AG08396 (cell line): ENCODE measurements around the gene FAM180B.
"Not testable (repeated sequence)": the region's sequence is repeated elsewhere in the genome, so short reads cannot be mapped to it uniquely, and the experiment has no call there.

Experiments
- DNase-seq: peaks from one replicate; pipeline ENCODE4 v3.0.0; 2012; ENCODE audit warnings: low spot score, mixed read lengths

FAM180B gene

DNA sequence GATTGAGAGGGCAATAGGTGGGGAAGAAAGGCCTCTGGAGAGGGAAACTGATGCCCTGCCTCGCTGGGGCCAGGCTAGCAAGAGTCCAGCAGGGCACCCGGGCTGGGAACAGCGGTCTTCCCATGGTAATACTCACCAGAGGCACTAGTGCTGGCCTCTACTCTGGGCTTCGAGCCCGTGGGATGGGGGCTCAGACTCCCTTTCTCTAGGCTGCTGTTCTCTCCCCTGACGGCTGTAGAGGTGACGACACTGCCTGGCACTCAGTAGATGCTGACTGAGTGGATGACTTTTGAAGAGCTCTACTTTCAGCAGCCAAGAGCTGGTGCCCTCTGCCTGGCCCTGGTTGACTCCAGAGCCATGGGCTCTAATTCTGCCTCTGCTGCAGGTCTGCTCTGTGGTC is 8.6 kb downstream of the FAM180B start:
- no peak for DNase-seq

DNA sequence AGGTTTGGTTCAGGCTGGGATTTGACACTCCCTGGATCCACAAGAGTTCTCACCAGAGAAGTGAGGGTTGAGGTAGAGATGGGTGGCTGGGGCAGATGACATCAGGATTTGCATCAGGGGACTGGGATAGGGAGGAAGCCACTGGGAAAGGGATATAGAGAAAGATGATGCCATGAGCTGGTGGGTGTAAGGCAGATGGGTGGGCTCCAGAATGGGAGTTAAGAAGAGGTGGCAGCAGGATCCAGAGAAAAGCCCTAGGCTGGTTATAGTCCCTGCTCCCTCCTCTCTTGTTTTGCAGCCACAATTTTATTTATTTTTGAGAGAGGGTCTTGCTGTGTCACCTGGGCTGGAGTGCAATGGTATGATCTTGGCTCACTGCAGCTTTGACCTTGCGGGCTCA is 9.5 kb downstream of the FAM180B start:
- DNase-seq: no peak

DNA sequence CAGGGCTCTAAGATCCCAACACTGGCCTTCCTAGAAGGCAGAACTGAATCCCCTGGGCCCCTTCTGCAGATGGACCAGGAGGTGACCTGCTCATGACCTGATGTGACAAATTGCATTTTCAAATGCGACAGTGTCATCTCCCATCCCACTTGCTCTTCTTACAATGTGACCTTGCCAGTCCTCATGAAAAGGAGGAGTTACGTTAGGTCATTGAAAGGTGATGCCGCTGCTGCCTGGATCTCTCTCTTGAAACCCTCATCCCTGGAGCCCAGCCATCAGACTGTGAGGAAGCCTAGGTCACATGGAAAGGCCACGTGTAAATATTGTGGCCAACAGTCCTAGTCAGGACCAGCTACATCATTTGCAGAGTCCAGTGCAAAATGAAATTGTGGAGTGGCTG is 13.4 kb downstream of the FAM180B start:
- DNase-seq: no peak

DNA sequence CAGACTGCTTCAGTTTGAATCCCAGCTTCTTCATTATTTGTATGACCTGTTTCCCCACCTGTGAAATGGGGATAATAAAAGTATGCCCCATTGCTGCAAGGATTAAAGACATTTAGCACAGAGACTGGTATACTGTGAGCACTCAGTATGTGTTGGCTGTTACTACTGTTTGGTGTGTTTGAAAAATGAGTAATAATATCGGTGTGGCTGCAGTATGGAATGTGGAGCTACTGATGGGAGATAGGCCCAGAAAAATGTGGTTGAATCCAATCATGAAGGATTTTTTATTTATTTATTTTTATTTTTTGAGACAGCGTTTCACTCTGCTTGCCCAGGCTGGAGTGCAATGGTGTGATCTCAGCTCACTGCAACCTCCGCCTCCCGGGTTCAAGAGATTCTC is 16.8 kb downstream of the FAM180B start:
- DNase-seq: no peak

DNA sequence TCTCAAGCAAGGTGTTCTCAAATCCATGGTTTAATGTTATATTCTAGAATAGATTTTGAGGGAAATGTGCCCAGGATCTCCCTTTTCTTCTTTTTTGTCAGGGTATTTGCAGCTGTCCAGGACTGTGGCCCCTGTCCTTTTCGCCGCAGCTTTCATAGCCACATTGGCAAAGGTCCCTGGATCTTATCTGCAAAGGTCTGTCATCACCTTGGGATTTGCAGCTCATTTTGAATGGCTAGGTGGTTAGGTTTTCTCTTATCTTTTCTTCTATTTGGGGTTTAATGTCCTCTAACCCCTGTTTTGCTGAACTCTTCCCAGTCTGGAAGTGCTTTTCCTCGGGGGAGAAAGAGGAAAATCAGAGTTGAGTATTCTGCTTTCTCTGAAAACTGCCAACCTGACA is 19.4 kb downstream of the FAM180B start:
- no peak for DNase-seq

DNA sequence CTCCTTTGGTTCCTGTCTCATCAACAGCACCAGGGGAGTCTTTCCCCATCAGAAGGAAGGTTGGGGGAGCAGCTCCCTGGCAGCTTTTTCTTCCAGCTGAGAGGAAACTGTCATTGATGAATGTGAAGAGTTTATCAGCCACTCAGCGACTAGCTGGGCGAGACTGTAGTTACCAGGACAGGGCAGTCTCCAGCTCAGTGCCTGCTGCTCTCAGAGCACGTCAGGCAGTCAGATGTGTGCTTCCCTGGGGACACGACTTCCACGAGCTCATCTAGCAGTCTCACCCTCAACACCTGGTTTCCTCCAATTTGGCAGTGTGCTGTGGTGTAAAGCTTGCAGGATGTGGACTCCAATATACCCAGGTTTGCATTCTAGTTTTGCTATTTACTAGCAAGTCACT is 20.3 kb downstream of the FAM180B start:
- no peak for DNase-seq

DNA sequence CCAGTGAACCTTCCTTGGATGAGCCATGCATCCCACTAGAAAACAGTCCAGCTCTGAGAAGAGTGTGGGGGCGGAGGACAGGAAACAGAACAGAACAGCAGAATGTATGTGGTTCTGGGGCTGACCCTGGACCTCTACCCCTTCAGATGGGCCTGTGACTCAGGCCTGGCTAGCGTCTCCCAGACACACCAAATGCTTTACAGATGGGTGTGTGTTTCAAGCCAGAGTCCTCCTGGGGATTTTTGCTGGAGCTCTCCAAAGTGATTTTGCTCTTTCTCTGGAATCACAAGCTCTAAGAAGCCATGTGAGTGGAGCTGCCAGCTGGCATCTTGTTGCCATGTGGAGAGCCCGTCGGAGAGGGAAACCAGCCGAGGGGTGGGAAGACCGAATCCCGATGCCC is 20.9 kb downstream of the FAM180B start:
- peak; percentile 71 for DNase-seq

DNA sequence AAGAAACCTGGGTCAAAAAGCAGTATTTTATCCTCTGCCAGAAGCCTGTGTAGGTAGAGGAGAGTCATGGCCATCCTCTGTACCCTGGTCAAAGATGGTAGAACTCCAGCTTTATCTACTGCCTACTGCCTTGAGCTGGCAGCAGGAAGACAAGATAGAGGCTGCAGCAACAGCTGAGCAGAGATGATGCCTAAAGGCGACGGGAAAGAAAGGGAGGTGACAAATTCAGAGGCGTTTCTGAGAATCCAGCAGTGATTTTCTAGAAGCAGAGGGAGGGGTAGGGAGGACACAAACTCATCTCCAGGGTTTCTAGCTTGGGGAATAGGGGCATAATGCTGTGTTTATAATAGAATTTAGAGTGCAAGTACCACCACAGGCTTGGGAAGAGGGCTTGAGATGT is 23.2 kb downstream of the FAM180B start:
- DNase-seq: no peak

DNA sequence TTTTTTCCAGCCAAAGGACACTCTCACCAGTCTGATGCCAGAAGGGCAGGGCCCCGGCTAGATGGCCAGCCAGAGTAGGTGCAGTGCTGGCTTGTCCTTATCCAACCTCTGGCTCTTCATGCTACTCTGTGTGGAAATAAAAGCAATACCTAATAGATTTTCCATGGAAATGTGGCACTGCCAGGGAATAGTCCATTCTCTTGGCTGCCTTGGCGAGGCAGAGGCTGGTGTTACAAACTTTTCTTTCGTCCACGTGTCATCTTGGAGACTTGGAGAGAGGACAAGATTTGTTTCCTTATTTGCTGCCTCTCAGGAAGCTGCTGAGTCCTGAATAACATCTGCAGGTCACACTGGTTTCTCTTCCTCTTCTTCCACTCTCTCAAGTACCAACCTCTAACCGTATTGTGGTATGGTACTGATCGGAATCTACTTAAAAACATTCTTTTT is 24.9 kb downstream of the FAM180B start:
- DNase-seq: no peak

DNA sequence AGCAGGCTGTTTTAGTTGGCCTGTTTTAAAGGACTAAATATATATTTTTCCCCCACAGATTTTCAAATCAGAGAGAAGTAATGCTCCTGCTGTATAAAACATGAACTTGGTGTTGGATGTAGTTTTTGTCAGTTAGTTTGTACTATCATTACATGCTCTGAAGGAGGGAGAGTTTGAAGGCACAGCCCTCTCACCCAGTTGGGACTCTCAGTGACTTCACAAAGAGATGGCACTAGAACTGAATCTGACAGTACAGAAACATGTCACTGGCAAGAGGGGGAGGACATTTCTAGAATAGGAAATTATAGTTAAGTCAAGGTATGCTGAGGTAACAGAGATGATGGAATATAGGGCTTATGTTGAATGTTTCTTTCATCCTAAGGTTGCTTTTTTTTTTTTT is 28.8 kb downstream of the FAM180B start:
- no peak for DNase-seq

DNA sequence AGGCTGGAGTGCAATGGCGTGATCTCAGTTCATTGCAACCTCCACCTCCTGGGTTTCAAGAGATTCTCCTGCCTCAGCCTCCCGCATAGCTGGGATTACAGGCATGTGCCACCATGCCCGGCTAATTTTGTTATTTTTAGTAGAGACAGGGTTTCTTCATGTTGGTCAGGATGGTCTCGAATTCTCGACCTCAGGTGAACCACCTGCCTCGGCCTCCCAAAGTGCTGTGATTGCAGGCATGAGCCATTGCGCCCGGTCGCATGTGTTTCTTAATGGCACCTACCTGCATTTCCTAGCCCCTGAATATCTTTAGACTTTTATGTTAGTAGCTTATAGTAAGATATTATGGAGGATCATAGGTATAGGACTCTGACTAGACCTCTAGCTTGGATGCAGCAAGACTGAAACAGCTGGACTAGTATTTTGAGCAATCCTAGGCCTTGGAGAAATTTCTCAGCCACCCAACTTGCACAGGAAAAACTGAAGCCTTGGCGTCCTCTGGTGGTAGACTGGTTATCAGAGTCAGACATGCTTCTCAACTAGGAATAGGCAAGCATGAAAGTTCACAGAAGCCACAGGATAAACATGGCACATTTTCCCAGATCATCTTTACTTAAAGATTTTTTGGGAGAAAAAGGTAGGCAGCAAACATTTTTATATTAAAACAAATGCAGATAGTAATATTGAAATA is 30.4 kb downstream of the FAM180B start:
- peak; percentile 73 for DNase-seq

DNA sequence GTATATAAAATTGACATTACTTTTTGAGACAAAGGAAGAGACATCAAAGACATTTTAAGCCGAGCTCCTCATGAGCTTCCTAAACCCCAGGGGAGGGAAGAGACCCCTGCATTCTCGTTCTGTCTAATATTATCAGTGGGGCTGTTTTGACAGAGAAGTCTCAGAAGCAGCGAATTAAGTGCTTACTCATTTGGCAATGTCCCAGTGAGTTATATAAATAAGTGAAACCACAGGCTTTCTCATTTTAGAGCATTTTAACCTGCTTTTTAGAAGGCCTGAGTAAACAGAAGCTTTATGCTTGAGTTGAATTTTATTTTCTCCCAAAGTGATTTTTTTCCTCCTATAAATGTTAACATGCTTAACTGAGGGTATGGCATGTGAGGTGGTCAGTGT is 30.9 kb downstream of the FAM180B start:
- peak; percentile 47 for DNase-seq

DNA sequence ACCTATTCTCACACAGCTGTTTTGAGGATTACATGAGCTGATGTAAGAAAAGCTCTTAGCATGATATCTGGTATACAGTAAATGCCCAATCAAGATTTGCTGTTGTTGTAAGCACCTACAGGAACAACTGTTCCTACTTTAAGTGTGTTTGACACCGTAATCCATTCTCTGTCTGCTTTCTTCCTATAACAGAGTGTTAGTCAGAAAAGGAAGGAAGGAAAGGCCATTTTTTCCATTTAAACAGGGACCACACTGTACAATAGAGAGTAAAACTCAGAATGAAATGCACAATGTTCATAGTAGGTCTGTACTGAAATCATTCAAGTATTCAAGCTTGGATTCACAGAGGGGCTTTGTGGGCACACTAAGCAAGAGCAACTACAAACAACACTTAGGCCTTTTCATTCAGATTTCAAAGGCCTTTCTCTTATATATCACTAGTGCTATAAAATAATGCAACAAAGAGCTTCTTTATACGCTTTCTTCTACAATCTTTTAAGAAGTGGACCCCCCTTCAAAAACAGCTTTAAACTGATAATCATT is 34.4 kb downstream of the FAM180B start:
- DNase-seq: no peak

DNA sequence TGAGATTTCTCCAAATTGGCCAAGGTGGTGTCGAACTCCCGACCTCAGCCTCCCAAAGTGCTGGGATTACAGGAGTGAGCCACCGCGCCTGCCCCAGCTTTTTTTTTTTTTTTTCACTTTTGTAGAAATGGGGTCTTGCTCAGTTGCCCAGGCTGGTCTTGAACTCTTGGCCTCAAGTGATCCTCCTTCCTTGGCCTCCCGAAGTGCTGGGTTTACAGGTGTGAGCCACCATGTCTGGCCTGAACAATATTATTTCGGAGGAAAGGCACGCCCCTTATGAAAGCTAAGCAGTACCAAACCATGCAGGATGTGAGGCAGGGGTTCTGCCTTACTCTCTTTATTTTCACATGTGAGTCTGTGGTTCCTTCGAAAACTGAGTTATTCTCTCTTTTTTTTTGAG is 39.8 kb downstream of the FAM180B start:
- no peak for DNase-seq

DNA sequence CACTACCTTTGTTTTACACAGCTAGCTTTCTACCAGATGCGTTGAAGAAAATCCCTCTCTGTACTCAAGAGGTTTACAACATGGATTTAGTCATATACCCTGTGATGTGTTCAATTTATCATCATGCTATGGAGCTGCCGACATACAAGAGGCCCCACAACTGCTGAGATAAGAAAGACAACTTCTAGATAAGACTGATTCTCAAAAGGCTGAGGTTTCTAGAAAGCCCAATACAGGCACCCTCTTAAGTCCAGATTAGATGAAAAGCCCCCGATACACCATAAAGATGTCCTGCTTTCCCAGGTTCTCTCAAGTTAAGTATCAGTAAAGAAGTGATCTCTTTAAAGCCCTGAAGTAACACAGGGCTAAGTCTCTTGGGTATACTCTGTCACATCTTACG is 41.5 kb downstream of the FAM180B start:
- no peak for DNase-seq

DNA sequence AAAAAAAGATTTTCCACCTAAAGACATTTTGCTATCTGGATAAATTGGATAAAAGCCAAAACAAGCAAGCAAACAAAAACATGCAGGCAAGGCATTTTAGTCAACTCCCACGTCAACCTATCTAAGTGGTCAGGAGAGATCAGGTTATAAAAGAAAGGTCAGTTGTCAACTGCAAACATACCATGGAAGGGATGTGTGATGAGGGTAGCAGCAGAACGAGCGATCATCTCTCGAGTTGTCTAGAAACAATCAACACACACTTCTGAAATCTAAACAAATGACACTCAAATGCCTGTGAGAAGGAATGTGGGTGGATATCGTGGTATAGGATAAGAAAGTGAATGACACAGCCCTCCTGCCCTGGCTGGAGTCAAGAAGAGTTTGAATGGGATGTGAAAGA is 45.0 kb downstream of the FAM180B start:
- DNase-seq: no peak

DNA sequence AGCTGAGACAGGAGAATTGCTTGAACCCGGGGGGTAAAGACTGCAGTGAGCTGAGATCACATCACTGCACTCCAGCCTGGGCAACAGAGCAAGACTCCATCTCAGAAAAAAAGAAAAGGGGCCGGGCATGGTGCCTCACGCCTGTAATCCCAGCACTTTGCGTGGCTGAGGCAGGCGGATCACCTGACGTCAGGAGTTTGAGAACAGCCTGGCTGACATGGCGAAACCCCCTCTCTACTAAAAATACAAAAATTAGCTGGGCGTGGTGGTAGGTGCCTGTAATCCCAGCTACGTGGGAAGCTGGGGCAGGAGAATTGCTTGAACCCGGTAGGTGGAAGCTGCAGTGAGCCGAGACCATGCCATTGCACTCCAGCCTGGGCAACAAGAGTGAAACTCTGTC is 49.9 kb downstream of the FAM180B start:
- not testable (repeated sequence) for DNase-seq
